Psoas muscle (tissue), 8 donors: ENCODE results near the gene TLR6. TPM values are rescaled to one million over a fixed set of nuclear protein-coding genes. Genes with fewer than 3 reads are reported as not detected.

Source experiments
- ATAC-seq, 4 donors: fragments of 200-7000 bp; cut with Tn5 transposase; one replicate each; pipeline ENCODE4 v1.9.1; 2020; ENCODE audit warnings: moderate library complexity in 3 of 4, mild to moderate bottlenecking in 2 of 4
- DNase-seq, 2 donors: peaks; one replicate each; pipeline ENCODE4 v3.0.0-alpha.2; 2020
- H3K27ac ChIP-seq: fragments of 200-600 bp; one replicate; pipeline ENCODE4 v1.8.0; 2022
- H3K27me3 ChIP-seq, 3 donors: fragments of 200-600 bp in 1 of 3; one replicate each; pipeline versions ENCODE4 v1.6.1 to v1.8.0; 2013 to 2022; ENCODE audit warnings: low read length in 2 of 3, mild to moderate bottlenecking in 2 of 3, moderate library complexity in 1 of 3; ENCODE audit not compliant: insufficient read depth in 3 of 3
- H3K36me3 ChIP-seq, 2 donors: fragments of 200-600 bp in 1 of 2; one replicate each; pipeline versions ENCODE4 v1.6.1 to v1.8.0; 2013 to 2022; ENCODE audit warnings: low read depth in 1 of 2, mild to moderate bottlenecking in 1 of 2, moderate library complexity in 1 of 2; ENCODE audit not compliant: insufficient read depth in 1 of 2
- H3K4me1 ChIP-seq: fragments of 200-600 bp; one replicate; pipeline ENCODE4 v1.8.0; 2022
- H3K4me3 ChIP-seq: fragments of 200-600 bp; one replicate; pipeline ENCODE4 v1.8.0; 2022; ENCODE audit warnings: mild to moderate bottlenecking
- H3K9me3 ChIP-seq: fragments of 200-600 bp; one replicate; pipeline ENCODE4 v1.8.0; 2022
- CTCF ChIP-seq: fragments of 200-600 bp; IDR thresholded peaks from one replicate; pipeline ENCODE4 v1.8.0; 2022; ENCODE audit warnings: antibody characterized with exemption
- WGBS, 3 donors: extraction: QIAGEN DNeasy Blood & Tissue Kit; methylation state at CpG; one replicate each; pipeline versions ENCODE4 v1.1.6 to v1.1.7; 2013; 5-methylcytosine and 5-hydroxymethylcytosine counted together
- intact Hi-C, 2 donors: fragments of 100-400 bp; cut with DNase I; formaldehyde crosslinking; loops; one replicate each; pipeline versions ENCODE4 v1.11.0 to v1.14.2; 2022
- polyA plus RNA-seq, 3 donors: library from polyadenylated mRNA; stranded (reverse); fragments of 200-250 nt; gene quantifications; one replicate each; pipeline ENCODE4 v1.2.3, GENCODE V29; 2013
- total RNA-seq, 4 donors: library from RNA; stranded (reverse); fragmentation: NEBNext Ultra II Directional in 2 of 4; extraction: Animal tissue kit (Norgen Biotek cat#: 25700) in 2 of 4; gene quantifications; one replicate each; pipeline versions ENCODE4 v1.2.1 to v1.2.4, GENCODE V29; 2021 to 2023
- donor health status: healthy with polysubstance abuse.
- donor health status: DM: no; HTN: no; CAD: no; lungs with moderate emphysema.
- donor health status: Bipolar disorder and iron deficiency.
- donor health status: healthy.
- donor health status: DM: yes; HTN: yes; CAD: no.
- donor health status: DM: no; HTN: no; CAD: no.
- donor health status: DM: no; HTN: no; CAD: no.
- donor health status: DM: yes; HTN: yes; CAD: no.

Gene TLR6
- total and polyA plus RNA-seq, 7 donors: 0.12 to 1.3 (median 0.79) TPM

- peak in 1 of 4 donors; percentile 72 for ATAC-seq
- intact Hi-C loops: no loop called here
- no peak for DNase-seq
Observed at GRCh38 chr4:38805530-38806145, 51.0 kb downstream of the TLR6 start.

GRCh38 chr4:38804654-38805295 lies 51.8 kb downstream of the TLR6 start, which contains the start of gene TLR1:
Gene TLR1, minus strand, starts transcription at chr4:38804791. Its CDS starts 5,960 bp downstream, at chr4:38798831.
- H3K4me3 ChIP-seq: peak within 1 kb of the TSS; percentile 52
- intact Hi-C loops: no loop called here

More at GRCh38 chr4:38805530-38806145, 51.0 kb downstream of the TLR6 start:
- H3K4me3 ChIP-seq: peak overlapping the region; percentile 52
- no peaks in the 10 kb centered on the region for H3K36me3 ChIP-seq
- no peaks in the 10 kb centered on the region for H3K27me3 ChIP-seq
- H3K27ac ChIP-seq: no peak overlapping the region
- no peak for TF ChIP-seq CTCF
- no peaks in the 10 kb centered on the region for H3K9me3 ChIP-seq
- peaks cover 4% of the 10 kb centered on the region for H3K4me1 ChIP-seq
- WGBS, 3 donors: 19 to 33% (median 30%) methylated on average over 5 of the region's 5 CpGs

GRCh38 chr4:38803833-38804653 lies 52.6 kb downstream of the TLR6 start:
- Histone ChIP-seq H3K27ac (peak overlapping the region; percentile 11), H3K4me3 (peak overlapping the region; percentile 52), H3K27me3 (no peaks in the 10 kb centered on the region), H3K36me3 (no peaks in the 10 kb centered on the region), H3K9me3 (no peaks in the 10 kb centered on the region), H3K4me1 (peaks cover 4% of the 10 kb centered on the region)
- 29 to 48% (median 34%) methylated on average over 6 of the region's 6 CpGs for WGBS, 3 donors
- ATAC-seq (peak in 1 of 4 donors; percentile 56), DNase-seq (no peak)
- intact Hi-C loops: no loop called here
- TF ChIP-seq CTCF: no peak

More at GRCh38 chr4:38804654-38805295, 51.8 kb downstream of the TLR6 start, which contains the start of gene TLR1:
- no peaks in the 10 kb centered on the region for H3K36me3 ChIP-seq
- no peaks in the 10 kb centered on the region for H3K27me3 ChIP-seq
- H3K9me3 ChIP-seq: no peaks in the 10 kb centered on the region
- ATAC-seq (peak in 3 of 4 donors; percentile 32 to 82 (median 48)), DNase-seq (no peak)
- H3K4me1 ChIP-seq: peaks cover 4% of the 10 kb centered on the region
- peak; percentile 50 for TF ChIP-seq CTCF
- 18 to 32% (median 18%) methylated on average over 7 of the region's 7 CpGs for WGBS, 3 donors
- peak within 1 kb of the TSS; percentile 11 for H3K27ac ChIP-seq

- intact Hi-C loops: no loop called here
- Histone ChIP-seq H3K4me1 (peaks cover 4% of the 10 kb centered on the region), H3K9me3 (no peaks in the 10 kb centered on the region), H3K4me3 (peak overlapping the region; percentile 52), H3K36me3 (no peaks in the 10 kb centered on the region), H3K27me3 (no peaks in the 10 kb centered on the region), H3K27ac (no peak overlapping the region)
- TF ChIP-seq CTCF: no peak
- DNase-seq (no peak), ATAC-seq (no peak)
- WGBS, 3 donors: 84 to 95% (median 88%) methylated on average over 15 of the region's 15 CpGs
Observed at GRCh38 chr4:38802561-38803355, 53.9 kb downstream of the TLR6 start.
